OCI-LY7 (cell line): ENCODE results near the gene IGFBP6. TPM values are rescaled to one million over a fixed set of nuclear protein-coding genes. Genes with fewer than 3 reads are reported as not detected.

Experiments used
- BruUV-seq: library from RNA; stranded (reverse); fragments of 400-500 nt; replicated peaks from 2 replicates; lab custom pipeline; 2021; lab: Mats Ljungman, UMichigan
- CTCF ChIA-PET: fragments of 300-600 bp; sonication (Branson Sonifier 250); formaldehyde crosslinking; loops from one replicate; lab custom pipeline; 2022; ENCODE audit warnings: antibody characterized with exemption; ENCODE audit not compliant: unreplicated experiment; lab: Charles Lee
- POLR2A ChIA-PET: fragments of 300-600 bp; sonication (Branson Sonifier 250); formaldehyde crosslinking; loops from one replicate; lab custom pipeline; 2022; ENCODE audit warnings: antibody characterized with exemption; lab: Charles Lee
- DNase-seq: peaks from one replicate; pipeline ENCODE4 v3.0.0-alpha.2; 2015; ENCODE audit warnings: low spot score
- H2AFZ ChIP-seq: fragments of 200-600 bp; sonication (generic), shearing (Covaris generic); 2 replicates; pipeline ENCODE4 v1.6.1; 2014; ENCODE audit warnings: mild to moderate bottlenecking, antibody characterized with exemption, low read length, moderate library complexity
- H3K27ac ChIP-seq: fragments of 200-600 bp; sonication (generic); 2 replicates; pipeline ENCODE4 v1.5.1; 2014; ENCODE audit warnings: mixed run types, low read depth, mild to moderate bottlenecking, moderate library complexity, low read length, inconsistent platforms; ENCODE audit not compliant: poor library complexity, severe bottlenecking
- H3K36me3 ChIP-seq: fragments of 200-600 bp; sonication (generic); 2 replicates; pipeline ENCODE4 v1.6.1; 2014; ENCODE audit warnings: mild to moderate bottlenecking, antibody characterized with exemption, low read length, moderate library complexity, mixed read lengths; ENCODE audit not compliant: insufficient read depth
- H3K4me1 ChIP-seq: fragments of 200-600 bp; sonication (generic); 2 replicates; pipeline ENCODE4 v1.5.1; 2014; ENCODE audit warnings: mild to moderate bottlenecking, low read length; ENCODE audit not compliant: insufficient read depth, poor library complexity, severe bottlenecking
- H3K4me2 ChIP-seq: fragments of 200-600 bp; sonication (generic); 2 replicates; pipeline ENCODE4 v1.6.1; 2014; ENCODE audit warnings: mild to moderate bottlenecking, low read length
- H3K4me3 ChIP-seq: fragments of 200-600 bp; sonication (generic); 2 replicates; pipeline ENCODE4 v1.5.1; 2014; ENCODE audit warnings: mild to moderate bottlenecking, low read depth, low read length; ENCODE audit not compliant: poor library complexity, severe bottlenecking
- H3K79me2 ChIP-seq: fragments of 200-600 bp; sonication (generic); 2 replicates; pipeline ENCODE4 v1.6.1; 2016; ENCODE audit warnings: low read depth, mild to moderate bottlenecking, low read length, moderate library complexity, mixed read lengths; ENCODE audit not compliant: insufficient read depth
- H3K9me2 ChIP-seq: fragments of 200-600 bp; sonication (generic); 2 replicates; pipeline ENCODE4 v1.6.1; 2016; ENCODE audit warnings: mild to moderate bottlenecking, low read length, mixed read lengths; ENCODE audit not compliant: insufficient read depth
- H3K9me3 ChIP-seq: fragments of 200-600 bp; sonication (generic); 2 replicates; pipeline ENCODE4 v1.6.1; 2014; ENCODE audit warnings: mild to moderate bottlenecking, mixed run types, low read length, mixed read lengths
- H4K20me1 ChIP-seq: fragments of 200-600 bp; sonication (generic); 2 replicates; pipeline ENCODE4 v1.6.1; 2014; ENCODE audit warnings: mild to moderate bottlenecking, antibody characterized with exemption, low read length, moderate library complexity, mixed read lengths; ENCODE audit not compliant: insufficient read depth
- EZH2phosphoT487 ChIP-seq: fragments of 200-600 bp; sonication (generic); IDR thresholded peaks from 2 replicates; pipeline ENCODE4 v1.6.1; 2018; ENCODE audit warnings: low read depth, borderline replicate concordance, mild to moderate bottlenecking, mixed run types, antibody characterized with exemption, low read length, moderate library complexity, mixed read lengths
- intact Hi-C: fragments of 100-400 bp; cut with micrococcal nuclease; formaldehyde crosslinking; loops from one replicate; pipeline ENCODE4 v1.10.0; 2022; ENCODE audit not compliant: unreplicated experiment
- total RNA-seq, 2 experiments: library from RNA; depleted of rRNA in 1 of 2; stranded (reverse); fragments of >200 nt in 1 of 2; shearing (Covaris generic) in 1 of 2; gene quantifications; 2 replicates each; pipeline ENCODE4 v1.2.3, GENCODE V29; 2014 to 2022
- TF ChIP-seq, protein P1 (sequence below): fragments of 200-600 bp; sonication (generic); conservative IDR thresholded peaks from 2 replicates; pipeline ENCODE4 v1.5.1; 2014; ENCODE audit warnings: mild to moderate bottlenecking, antibody characterized with exemption, low read length, moderate library complexity, mixed read lengths

Gene IGFBP6
- total RNA-seq, 2 experiments from 2014 or later, result 2.9 TPM; not detected in 1

DNA sequence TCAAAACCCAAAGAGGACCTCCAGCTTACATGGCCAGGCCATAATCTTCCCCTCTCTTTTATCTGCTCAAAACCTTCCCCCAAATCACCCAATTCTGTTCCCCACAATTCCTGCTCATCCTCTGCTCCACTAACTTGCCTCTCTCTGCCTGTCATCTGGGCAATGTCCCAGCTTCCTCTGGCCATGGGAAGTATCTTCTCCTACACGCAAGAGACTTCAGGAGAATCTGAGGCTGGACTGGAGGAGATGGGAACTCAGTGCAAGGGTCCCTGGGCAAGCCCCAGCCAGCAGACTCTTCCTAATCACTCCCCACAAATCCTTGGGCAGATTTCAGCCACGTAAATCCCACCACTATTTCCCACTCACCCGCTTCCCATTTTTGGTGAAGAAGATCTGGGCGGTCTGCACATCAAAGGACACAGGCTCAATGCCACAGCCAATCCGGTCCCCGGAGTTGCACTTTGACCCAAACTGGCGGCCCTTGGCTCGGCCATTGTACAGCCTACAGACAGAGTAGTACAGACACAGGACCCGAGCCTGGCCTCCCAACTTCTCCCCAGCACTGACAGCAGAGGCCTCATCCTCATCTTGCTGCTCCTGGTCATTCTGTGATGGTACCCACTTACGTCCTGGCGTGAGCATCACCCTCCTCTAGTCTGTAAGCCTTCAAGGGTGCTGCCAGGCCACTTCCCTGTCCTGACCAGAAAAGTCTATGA, 23.0 kb upstream of the IGFBP6 start:
- no peaks in the 10 kb centered on the region for H3K9me3 ChIP-seq
- H3K36me3 ChIP-seq, result peaks cover 36% of the 10 kb centered on the region
- H3K9me2 ChIP-seq, result no peaks in the 10 kb centered on the region
- no peak overlapping the region for H3K4me2 ChIP-seq
- POLR2A ChIA-PET, result no interaction called here
- H3K27ac ChIP-seq, result no peak overlapping the region
- TF ChIP-seq, protein P1, sequence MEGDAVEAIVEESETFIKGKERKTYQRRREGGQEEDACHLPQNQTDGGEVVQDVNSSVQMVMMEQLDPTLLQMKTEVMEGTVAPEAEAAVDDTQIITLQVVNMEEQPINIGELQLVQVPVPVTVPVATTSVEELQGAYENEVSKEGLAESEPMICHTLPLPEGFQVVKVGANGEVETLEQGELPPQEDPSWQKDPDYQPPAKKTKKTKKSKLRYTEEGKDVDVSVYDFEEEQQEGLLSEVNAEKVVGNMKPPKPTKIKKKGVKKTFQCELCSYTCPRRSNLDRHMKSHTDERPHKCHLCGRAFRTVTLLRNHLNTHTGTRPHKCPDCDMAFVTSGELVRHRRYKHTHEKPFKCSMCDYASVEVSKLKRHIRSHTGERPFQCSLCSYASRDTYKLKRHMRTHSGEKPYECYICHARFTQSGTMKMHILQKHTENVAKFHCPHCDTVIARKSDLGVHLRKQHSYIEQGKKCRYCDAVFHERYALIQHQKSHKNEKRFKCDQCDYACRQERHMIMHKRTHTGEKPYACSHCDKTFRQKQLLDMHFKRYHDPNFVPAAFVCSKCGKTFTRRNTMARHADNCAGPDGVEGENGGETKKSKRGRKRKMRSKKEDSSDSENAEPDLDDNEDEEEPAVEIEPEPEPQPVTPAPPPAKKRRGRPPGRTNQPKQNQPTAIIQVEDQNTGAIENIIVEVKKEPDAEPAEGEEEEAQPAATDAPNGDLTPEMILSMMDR, result no peak
- TF ChIP-seq EZH2phosphoT487, result no peak
- intact Hi-C loops, result no loop called here
- no peaks in the 10 kb centered on the region for H4K20me1 ChIP-seq
- no peak overlapping the region for H3K4me3 ChIP-seq
- peaks cover 5% of the 10 kb centered on the region for H3K4me1 ChIP-seq
- no peaks in the 10 kb centered on the region; the same call in 1 of the 2 replicates for H3K79me2 ChIP-seq
- DNase-seq, result no peak
- BruUV-seq, result no TSS peak
- H2AFZ ChIP-seq, result no peak overlapping the region
- CTCF ChIA-PET, result no interaction called here

DNA sequence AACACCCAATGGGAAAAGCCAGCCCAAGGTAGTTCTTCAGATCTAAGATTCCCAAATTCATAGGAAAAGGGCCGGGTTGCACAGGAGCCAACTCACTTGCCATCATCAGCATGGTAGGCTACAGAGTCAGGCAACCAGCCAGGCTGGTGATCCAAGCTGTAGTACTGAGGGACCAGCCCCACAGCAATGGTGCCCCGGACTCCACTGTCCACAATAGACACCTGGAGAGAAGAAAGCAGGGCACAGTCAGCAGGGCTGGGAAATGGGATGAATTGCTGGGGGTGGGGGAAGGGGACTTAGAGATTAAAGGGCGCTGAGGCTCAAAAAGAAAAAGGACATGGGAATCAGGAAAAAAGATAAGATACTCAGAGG, 22.5 kb upstream of the IGFBP6 start:
- Histone ChIP-seq H3K79me2 (no peaks in the 10 kb centered on the region; the same call in 1 of the 2 replicates), H3K27ac (no peak overlapping the region), H3K9me2 (no peaks in the 10 kb centered on the region), H4K20me1 (no peaks in the 10 kb centered on the region), H2AFZ (no peak overlapping the region), H3K4me2 (no peak overlapping the region), H3K36me3 (peaks cover 36% of the 10 kb centered on the region), H3K4me1 (peaks cover 10% of the 10 kb centered on the region), H3K9me3 (no peaks in the 10 kb centered on the region), H3K4me3 (no peak overlapping the region)
- no peak for TF ChIP-seq EZH2phosphoT487
- TF ChIP-seq, protein P1, result no peak
- no TSS peak for BruUV-seq
- POLR2A ChIA-PET, result no interaction called here
- CTCF ChIA-PET, result interaction anchor here (0.6 kb wide), 1 partner anchor 419 kb away, joined by 3 read pairs; no protein-coding TSS in a partner anchor
- DNase-seq, result no peak
- intact Hi-C loops, result no loop called here

DNA sequence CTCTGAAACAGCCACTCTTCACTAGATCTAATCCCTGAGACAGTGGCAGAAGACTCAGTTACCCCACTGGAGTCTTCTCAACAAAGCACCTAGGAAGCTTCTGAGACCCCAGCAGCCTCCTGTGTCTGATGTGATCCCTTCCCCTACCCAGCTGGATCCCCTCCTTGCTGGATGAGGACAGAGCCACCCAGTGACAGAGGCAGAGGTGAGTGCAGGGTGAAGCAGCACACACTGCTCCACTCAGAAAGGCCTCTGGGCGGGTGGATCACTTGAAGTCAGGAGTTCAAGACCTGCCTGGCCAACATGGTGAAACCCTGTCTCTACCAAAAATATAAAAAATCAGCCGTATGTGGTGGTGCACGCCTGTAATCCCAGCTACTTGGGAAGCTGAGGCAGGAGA, 21.0 kb upstream of the IGFBP6 start:
- CTCF ChIA-PET, result no interaction called here
- Histone ChIP-seq H3K4me2 (no peak overlapping the region), H3K9me2 (no peaks in the 10 kb centered on the region), H3K4me3 (no peak overlapping the region), H4K20me1 (no peaks in the 10 kb centered on the region), H2AFZ (no peak overlapping the region), H3K9me3 (no peaks in the 10 kb centered on the region), H3K79me2 (no peaks in the 10 kb centered on the region; the same call in 1 of the 2 replicates), H3K4me1 (peaks cover 10% of the 10 kb centered on the region), H3K27ac (no peak overlapping the region), H3K36me3 (peaks cover 36% of the 10 kb centered on the region)
- TF ChIP-seq, protein P1, result no peak
- TF ChIP-seq EZH2phosphoT487, result no peak
- intact Hi-C loops, result no loop called here
- no TSS peak for BruUV-seq
- POLR2A ChIA-PET, result no interaction called here
- no peak for DNase-seq
